Head of caudate nucleus (tissue), 42 donors: Measurements from ENCODE around the gene RAD51.
A peak's percentile ranks its signal among the peaks of the same experiment; 100 is the strongest.
"Not testable (repeated sequence)": the region's sequence is repeated elsewhere in the genome, so short reads cannot be mapped to it uniquely, and the experiment has no call there.

Source experiments
- DNase-seq, 42 donors: peaks; one replicate each; pipeline versions ENCODE4 v3.0.0 to v3.0.0-alpha.2; 2020 to 2021; ENCODE audit warnings: mixed read lengths in 7 of 42
- intact Hi-C: fragments of 100-400 bp; cut with DNase I; formaldehyde crosslinking; loops from one replicate; pipeline ENCODE4 v1.15.0; 2022

Gene RAD51

GRCh38 chr15:40694688-40695468, at the start of gene RAD51:
RAD51 (plus strand) TSS chr15:40695174; CDS start chr15:40698759, 3,585 bp downstream.
- DNase-seq = peak; percentile 82 to 96 (median 93)
- intact Hi-C loops = no loop called here

- intact Hi-C loops = no loop called here
- no peak for DNase-seq
These were observed 47.5 kb upstream of the RAD51 start for GRCh38 chr15:40647523-40647922.

GRCh38 chr15:40650479-40650878, 44.5 kb upstream of the RAD51 start:
- intact Hi-C loops = no loop called here
- no peak for DNase-seq

GRCh38 chr15:40660686-40661085, 34.3 kb upstream of the RAD51 start:
- intact Hi-C loops = no loop called here
- DNase-seq = no peak

- intact Hi-C loops = no loop called here
- no peak for DNase-seq
These were observed 30.1 kb upstream of the RAD51 start for GRCh38 chr15:40664909-40665308.

- intact Hi-C loops, DNase-seq: not testable (repeated sequence)
These were observed 18.7 kb upstream of the RAD51 start for GRCh38 chr15:40676290-40676689.

- intact Hi-C loops, DNase-seq: not testable (repeated sequence)
These were observed 18.1 kb upstream of the RAD51 start for GRCh38 chr15:40676906-40677305.

DNA sequence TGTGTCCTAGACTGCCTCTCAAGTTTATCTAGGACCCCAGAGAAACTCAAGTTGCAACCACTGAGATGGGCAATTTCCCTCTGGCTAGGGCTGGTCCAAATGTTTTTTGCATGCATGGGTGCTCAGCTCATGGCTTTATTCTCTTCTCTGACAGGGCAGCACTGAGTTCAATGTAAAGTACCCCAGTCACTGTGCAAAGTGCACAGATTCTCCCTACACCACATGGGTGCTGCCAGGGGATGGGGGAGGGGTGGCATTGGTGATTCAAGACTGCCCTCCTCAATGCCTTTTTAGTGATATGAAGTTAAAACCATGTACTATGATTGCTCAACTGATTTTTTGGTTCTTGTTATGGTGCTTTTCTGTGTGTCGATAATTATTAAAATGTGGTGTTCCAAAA, 14.8 kb upstream of the RAD51 start:
- no peak for DNase-seq
- intact Hi-C loops = no loop called here

GRCh38 chr15:40680959-40681358, 14.0 kb upstream of the RAD51 start:
- intact Hi-C loops, DNase-seq: not testable (repeated sequence)

- intact Hi-C loops = no loop called here
- no peak for DNase-seq
These were observed 10.6 kb upstream of the RAD51 start for GRCh38 chr15:40684381-40684780.

DNA sequence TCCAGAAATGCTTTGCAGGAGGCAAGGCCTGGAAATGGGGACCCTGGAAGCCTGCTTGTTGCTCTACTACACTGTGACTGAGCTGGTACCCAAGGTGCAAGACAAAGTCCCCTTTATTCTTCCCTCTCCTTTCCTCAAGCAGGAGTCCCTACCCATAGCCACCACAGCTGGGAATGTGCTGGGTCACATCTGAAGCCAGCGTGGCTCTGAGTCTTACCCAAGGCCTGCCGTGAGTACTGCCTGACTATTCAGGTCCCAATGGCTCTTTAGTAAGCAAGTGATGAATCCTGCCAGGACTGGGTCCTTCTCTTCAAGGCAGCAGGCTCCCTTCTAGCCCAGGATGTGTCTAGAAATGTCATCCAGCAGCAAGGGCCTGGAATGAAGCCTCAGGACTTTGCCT, 9.6 kb upstream of the RAD51 start:
- intact Hi-C loops = no loop called here
- DNase-seq = no peak

DNA sequence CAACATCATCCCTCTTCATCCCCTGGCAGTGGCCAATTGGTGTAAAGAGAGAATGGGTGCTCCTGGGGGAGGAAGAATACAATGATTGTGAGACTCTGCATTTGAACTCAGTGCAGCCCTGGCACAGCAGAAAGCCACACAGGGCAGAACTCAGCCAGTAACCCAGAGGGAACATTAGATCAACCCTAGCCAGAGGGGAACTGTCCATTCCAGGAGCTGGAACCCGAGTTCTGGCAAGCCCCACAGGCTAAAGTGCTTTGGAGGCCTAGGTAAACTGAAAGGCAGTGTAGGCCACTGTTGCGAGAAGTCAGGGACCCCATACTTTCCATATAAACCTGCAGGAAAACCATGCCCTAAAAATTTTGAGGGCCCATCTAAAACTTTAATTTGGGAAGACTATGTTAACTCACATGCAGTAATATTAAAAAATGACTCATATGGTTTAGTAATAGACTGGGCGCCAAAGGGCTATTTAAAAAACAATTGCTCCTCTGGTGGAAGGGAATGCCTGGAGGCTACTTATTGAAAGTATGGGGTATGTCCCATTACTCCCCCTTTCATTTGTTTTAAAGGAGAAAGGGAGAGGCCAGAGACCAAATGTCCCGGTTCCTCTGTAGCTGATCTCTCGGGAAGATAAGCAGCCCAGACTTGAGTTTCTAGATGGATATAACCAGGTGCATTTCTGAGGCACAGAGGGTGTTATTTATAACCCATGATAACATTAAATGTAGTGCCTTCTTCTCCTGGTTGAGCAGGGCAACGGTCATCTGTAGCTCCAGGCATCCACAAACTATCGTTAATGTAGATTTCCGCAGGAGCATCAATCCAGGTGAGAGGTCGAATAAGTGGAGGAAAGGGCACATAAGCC, 5.8 kb upstream of the RAD51 start:
- intact Hi-C loops = no loop called here

DNA sequence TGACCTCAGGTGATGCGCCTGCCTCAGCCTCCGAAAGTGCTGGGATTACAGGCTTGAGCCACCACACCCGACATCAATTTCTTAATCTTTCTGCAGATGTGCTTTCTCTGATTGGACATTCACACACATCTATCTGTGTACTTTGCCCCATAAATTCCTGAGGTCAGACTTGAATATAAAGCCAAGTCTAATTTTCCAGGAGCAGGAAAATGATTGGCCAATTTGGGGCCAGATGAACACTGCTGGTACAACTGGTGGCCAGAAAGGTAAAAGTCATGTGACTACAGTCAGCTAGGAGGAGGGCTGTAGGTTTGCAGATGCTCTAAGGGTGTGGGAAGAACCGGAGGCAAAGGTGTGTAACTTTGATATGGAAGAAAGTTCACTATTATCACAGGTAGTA, 3.2 kb upstream of the RAD51 start:
- intact Hi-C loops = no loop called here
- no peak for DNase-seq

More for the DNA sequence above, 5.8 kb upstream of the RAD51 start:
- no peak for DNase-seq

GRCh38 chr15:40693904-40694687, 878 bp upstream of the RAD51 start:
- intact Hi-C loops = no loop called here

DNA sequence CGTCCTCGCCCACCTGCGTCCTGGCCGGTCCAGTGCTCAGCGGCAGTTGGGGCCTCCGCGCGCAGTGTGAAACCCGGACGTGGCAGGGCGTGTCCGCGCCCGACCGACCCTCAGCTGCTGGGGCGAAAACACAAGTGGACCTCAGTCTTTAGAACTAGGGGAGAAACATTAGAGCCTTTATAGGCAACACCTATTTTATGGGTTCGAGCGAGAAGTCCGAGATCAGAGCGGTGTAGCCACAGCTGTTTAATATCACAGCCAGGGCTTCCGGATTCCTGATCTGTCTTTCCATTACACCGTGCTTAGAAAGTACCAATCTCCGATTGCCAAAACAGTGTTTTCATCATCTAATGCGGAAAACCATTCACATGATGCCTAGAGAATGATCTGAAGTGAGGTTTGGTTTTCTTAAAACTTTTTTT, 506 bp downstream of the RAD51 start:
- intact Hi-C loops = no loop called here
- no peak for DNase-seq

More at GRCh38 chr15:40693904-40694687, 878 bp upstream of the RAD51 start:
- peak in 4 of 42 donors; percentile 7 to 28 (median 16) for DNase-seq

- intact Hi-C loops = no loop called here
- no peak for DNase-seq
These were observed 1.3 kb downstream of the RAD51 start for GRCh38 chr15:40696228-40696627.

DNA sequence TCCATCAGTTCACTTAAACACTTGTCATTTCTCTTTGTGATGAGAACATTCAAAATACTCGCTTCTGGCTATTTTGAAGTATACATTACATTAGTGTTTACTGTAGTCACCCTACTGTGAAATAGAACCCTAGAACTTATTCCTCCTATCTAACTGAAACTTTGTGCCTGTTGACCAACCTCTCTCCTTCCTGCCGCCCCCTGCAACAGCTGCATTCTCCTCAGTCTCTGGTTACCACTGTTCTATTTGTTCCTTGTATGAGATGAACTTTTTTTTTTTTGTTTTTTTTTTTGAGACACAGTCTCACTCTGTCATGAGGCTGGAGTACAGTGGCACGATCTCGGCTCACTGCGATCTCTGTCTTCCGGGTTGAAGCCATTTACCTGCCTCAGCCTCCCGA, 2.9 kb downstream of the RAD51 start:
- DNase-seq = no peak
- intact Hi-C loops = no loop called here

DNA sequence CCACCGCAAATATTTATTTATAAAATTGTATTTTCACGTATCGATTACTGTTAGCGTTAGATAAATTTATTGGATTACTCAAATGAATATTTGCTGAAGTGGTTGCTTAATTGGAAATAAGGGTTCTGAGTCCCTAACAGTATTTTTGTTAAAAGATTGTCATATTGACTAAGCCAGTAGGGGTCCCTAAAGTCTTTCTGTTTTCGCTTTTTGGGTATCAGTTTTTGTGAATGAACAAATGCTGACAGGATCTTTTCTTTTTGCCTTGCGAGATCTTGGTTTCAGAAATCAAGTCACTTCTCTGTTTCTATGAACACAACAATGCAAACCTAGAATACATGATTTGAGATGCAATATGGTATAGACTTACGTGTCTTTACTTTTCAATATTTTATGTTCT, 7.1 kb downstream of the RAD51 start:
- no peak for DNase-seq
- intact Hi-C loops = no loop called here

DNA sequence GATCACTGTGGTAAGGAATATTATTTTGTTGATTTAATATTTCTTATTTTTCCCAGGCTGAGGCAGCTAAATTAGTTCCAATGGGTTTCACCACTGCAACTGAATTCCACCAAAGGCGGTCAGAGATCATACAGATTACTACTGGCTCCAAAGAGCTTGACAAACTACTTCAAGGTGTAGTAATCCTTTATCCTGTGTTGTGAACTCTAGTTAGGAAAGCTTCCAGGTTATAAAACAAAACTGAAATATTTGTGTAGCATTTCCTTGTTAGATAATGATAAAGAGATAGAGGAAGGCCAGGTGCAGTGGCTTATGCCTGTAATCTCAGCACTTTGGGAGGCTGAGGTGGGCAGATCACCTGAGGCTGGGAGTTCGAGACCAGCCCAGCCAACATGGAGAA, 11.1 kb downstream of the RAD51 start:
- no peak for DNase-seq
- intact Hi-C loops = no loop called here

DNA sequence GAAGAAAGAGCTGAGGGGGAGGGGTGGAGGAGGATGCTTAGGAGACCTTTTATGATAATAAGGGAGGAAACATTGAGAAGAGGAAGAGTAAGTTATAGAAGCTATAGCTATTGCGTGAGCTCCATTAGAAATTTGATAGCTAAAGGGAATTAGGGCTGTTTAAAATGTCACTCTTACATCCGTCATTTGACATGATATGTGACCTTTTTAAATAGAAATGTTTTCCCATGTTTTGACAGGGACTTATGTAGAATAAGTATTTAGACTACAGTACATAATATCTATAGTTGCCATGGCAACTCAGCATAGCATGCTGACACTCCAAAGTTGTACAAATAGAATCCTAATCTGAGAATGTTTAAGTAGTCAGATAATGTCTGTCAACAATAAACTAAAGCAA, 19.2 kb downstream of the RAD51 start:
- no peak for DNase-seq
- intact Hi-C loops = no loop called here
